Keratinocyte (primary cell): Measurements from ENCODE around the gene TMEM190. TPM values are rescaled to one million over a fixed set of nuclear protein-coding genes. Genes with fewer than 3 reads are reported as not detected.
"Not testable (repeated sequence)": the region's sequence is repeated elsewhere in the genome, so short reads cannot be mapped to it uniquely, and the experiment has no call there.

ENCODE experiments used
- DNase-seq: peaks from one replicate; pipeline ENCODE4 v3.0.0-alpha.2; 2011; ENCODE audit warnings: low read depth, missing footprints, low spot score
- FAIRE-seq: peaks from 2 replicates; lab custom pipeline; 2011; peaks lifted over from hg19 to GRCh38; lab: Jason Lieb, UNC
- H2AFZ ChIP-seq: 2 replicates; pipeline ENCODE4 v1.6.0; 2012; ENCODE audit warnings: low read length, control low read depth, inconsistent platforms; ENCODE audit not compliant: control insufficient read depth
- H3K27ac ChIP-seq: 2 replicates; pipeline ENCODE4 v1.5.1; 2011; ENCODE audit warnings: low read length; ENCODE audit not compliant: control insufficient read depth, insufficient read depth
- H3K27me3 ChIP-seq: 3 replicates; pipeline ENCODE4 v1.6.0; 2011; ENCODE audit warnings: low read length; ENCODE audit not compliant: control insufficient read depth, insufficient read depth; ENCODE audit errors: extremely low read depth
- H3K36me3 ChIP-seq, 2 experiments: 2 replicates in 1 of 2; 3 replicates in 1 of 2; pipeline ENCODE4 v1.5.1; 2011; ENCODE audit warnings: low read length in 2 of 2, mild to moderate bottlenecking in 1 of 2; ENCODE audit not compliant: control insufficient read depth in 2 of 2, insufficient read depth in 2 of 2; ENCODE audit errors: extremely low read depth in 1 of 2
- H3K4me1 ChIP-seq: 3 replicates; pipeline ENCODE4 v1.5.1; 2011; ENCODE audit warnings: low read length; ENCODE audit not compliant: control insufficient read depth, insufficient read depth; ENCODE audit errors: extremely low read depth
- H3K4me2 ChIP-seq: 3 replicates; pipeline ENCODE4 v1.6.0; 2011; ENCODE audit warnings: low read depth, low read length; ENCODE audit not compliant: control insufficient read depth, insufficient read depth; ENCODE audit errors: extremely low read depth
- H3K4me3 ChIP-seq, 3 experiments: fragments of 200-600 bp in 1 of 3; sonication (generic) in 1 of 3; 2 replicates in 2 of 3; 3 replicates in 1 of 3; pipeline ENCODE4 v1.5.1; 2011 to 2016; ENCODE audit warnings: low read length in 3 of 3, mild to moderate bottlenecking in 3 of 3, control low read depth in 2 of 3, inconsistent platforms in 1 of 3, low read depth in 1 of 3, mixed read lengths in 1 of 3, mixed run types in 1 of 3, moderate library complexity in 1 of 3; ENCODE audit not compliant: control insufficient read depth in 2 of 3, insufficient read depth in 2 of 3; ENCODE audit errors: extremely low read depth in 1 of 3
- H3K79me2 ChIP-seq: 2 replicates; pipeline ENCODE4 v1.6.0; 2012; ENCODE audit warnings: low read length; ENCODE audit not compliant: control insufficient read depth, insufficient read depth
- H3K9ac ChIP-seq: 3 replicates; pipeline ENCODE4 v1.6.0; 2011; ENCODE audit warnings: low read length; ENCODE audit not compliant: control insufficient read depth, insufficient read depth; ENCODE audit errors: extremely low read depth
- H3K9me1 ChIP-seq: 3 replicates; pipeline ENCODE4 v1.6.0; 2011; ENCODE audit warnings: low read length; ENCODE audit not compliant: control insufficient read depth, insufficient read depth; ENCODE audit errors: extremely low read depth
- H3K9me3 ChIP-seq: 2 replicates; pipeline ENCODE4 v1.5.1; 2012; ENCODE audit warnings: low read depth, low read length; ENCODE audit not compliant: control insufficient read depth
- H4K20me1 ChIP-seq: 3 replicates; pipeline ENCODE4 v1.6.0; 2011; ENCODE audit warnings: low read length; ENCODE audit not compliant: control insufficient read depth, insufficient read depth; ENCODE audit errors: extremely low read depth
- CTCF ChIP-seq, 3 experiments: IDR thresholded peaks in 1 of 3; conservative IDR thresholded peaks in 1 of 3; optimal IDR thresholded peaks in 1 of 3; 2 replicates in 2 of 3; 3 replicates in 1 of 3; pipeline versions ENCODE3 to v1.5.1; 2011; ENCODE audit warnings: low read length in 3 of 3, mild to moderate bottlenecking in 3 of 3, moderate library complexity in 2 of 3, control low read depth in 1 of 3, inconsistent platforms in 1 of 3; ENCODE audit not compliant: insufficient read depth in 2 of 3; ENCODE audit errors: extremely low read depth in 1 of 3
- EZH2 ChIP-seq: IDR thresholded peaks from one replicate; pipeline ENCODE4 v1.6.1; 2012; ENCODE audit warnings: inconsistent platforms, mild to moderate bottlenecking, low read length, moderate library complexity
- dilution Hi-C: fragments of 300-500 bp; cut with MboI; formaldehyde crosslinking; loops from one replicate; pipeline ENCODE4 v1.7.0; 2020; ENCODE audit warnings: low sequenced_read_pairs; ENCODE audit not compliant: extremely low pct_ligation_motif_present
- polyA minus RNA-seq, 3 experiments: library from RNA; depleted of rRNA, polyadenylated mRNA; stranded (reverse); fragments of >200 nt; gene quantifications; 1 replicate in 1 of 3; 2 replicates in 1 of 3; 3 replicates in 1 of 3; pipeline ENCODE4 v1.2.3, GENCODE V29; 2011
- polyA plus RNA-seq, 5 experiments: library from polyadenylated mRNA; depleted of rRNA in 3 of 5; stranded (reverse) in 3 of 5; stranded (forward) in 1 of 5; unstranded in 1 of 5; fragments of >200 nt; gene quantifications; 1 replicate in 1 of 5; 2 replicates in 3 of 5; 3 replicates in 1 of 5; pipeline versions ENCODE4 v1.2.1 to v1.2.3, GENCODE V29; 2011 to 2012; ENCODE audit warnings: missing spikeins in 2 of 5, low read depth in 1 of 5, low replicate concordance in 1 of 5

Gene TMEM190
- 0.19 TPM in 1 of 3 replicates, not detected in the others for polyA plus RNA-seq
- not detected for polyA plus RNA-seq (2011; ENCODE audit: low read depth)
- polyA plus RNA-seq (2011; cell fraction: cytosol; rRNA removed): not detected in 2 replicates
- polyA plus RNA-seq (2011; cell fraction: nucleus; rRNA removed): 0.55 and 0.79 TPM in 2 replicates
- not detected in 2 replicates for polyA plus RNA-seq (2012; ENCODE audit: low replicate concordance)
- polyA minus RNA-seq: not detected in 3 replicates
- not detected for polyA minus RNA-seq (2011; cell fraction: cytosol; rRNA and poly(A)+ RNA removed)
- polyA minus RNA-seq (2011; cell fraction: nucleus; rRNA and poly(A)+ RNA removed): not detected in 2 replicates

GRCh38 chr19:55376241-55376933 lies at the start of gene TMEM190:
Gene TMEM190 (plus strand): TSS chr19:55376826. CDS start chr19:55376854, 28 bp downstream.
- no peaks in the 10 kb centered on the region for H3K36me3 ChIP-seq
- no peaks in the 10 kb centered on the region for H3K9me3 ChIP-seq
- peaks cover 8% of the 10 kb centered on the region for H3K27me3 ChIP-seq
- DNase-seq (no peak), FAIRE-seq (no peak)
- no peak within 1 kb of the TSS for H3K9ac ChIP-seq
- dilution Hi-C loops: no loop called here
- TF ChIP-seq CTCF (optimal IDR thresholded peaks at IDR 0.05 in 1 of 3, IDR thresholded peaks at IDR 0.05 in 1 of 3, conservative IDR thresholded peaks at IDR 0.05 in 1 of 3; ENCODE audit: extremely low read depth in 1 of 3, insufficient read depth in 2 of 3, low read length in 3 of 3) (no peak), EZH2 (no peak)
- no peak within 1 kb of the TSS for H3K4me2 ChIP-seq
- H4K20me1 ChIP-seq: no peaks in the 10 kb centered on the region
- H3K79me2 ChIP-seq: no peaks in the 10 kb centered on the region
- H3K4me3 ChIP-seq: no peak within 1 kb of the TSS
- no peaks in the 10 kb centered on the region for H3K4me1 ChIP-seq
- no peaks in the 10 kb centered on the region for H3K9me1 ChIP-seq
- no peak within 1 kb of the TSS for H3K27ac ChIP-seq
- no peak within 1 kb of the TSS for H2AFZ ChIP-seq

- DNase-seq: not testable (repeated sequence)
These were observed 47.8 kb upstream of the TMEM190 start for GRCh38 chr19:55328774-55329318.

GRCh38 chr19:55329791-55330190 lies 46.8 kb upstream of the TMEM190 start:
- H3K27ac ChIP-seq, H3K79me2 ChIP-seq, H2AFZ ChIP-seq, H3K9me1 ChIP-seq, H3K27me3 ChIP-seq, H3K4me3 ChIP-seq, H3K9me3 ChIP-seq, H4K20me1 ChIP-seq, H3K9ac ChIP-seq, H3K36me3 ChIP-seq, DNase-seq, FAIRE-seq, H3K4me1 ChIP-seq, dilution Hi-C loops, H3K4me2 ChIP-seq: not testable (repeated sequence)

More at GRCh38 chr19:55328774-55329318, 47.8 kb upstream of the TMEM190 start:
- H3K27ac ChIP-seq, H3K36me3 ChIP-seq, H3K9ac ChIP-seq, H3K27me3 ChIP-seq, H2AFZ ChIP-seq, H4K20me1 ChIP-seq, dilution Hi-C loops, H3K4me2 ChIP-seq, FAIRE-seq, H3K9me3 ChIP-seq, H3K79me2 ChIP-seq, H3K9me1 ChIP-seq, H3K4me3 ChIP-seq, H3K4me1 ChIP-seq: not testable (repeated sequence)
